Activated T-cell treated with anti-CD3 and anti-CD28 coated beads for 24 hours (primary cell): ENCODE measurements around the gene C1QB.
"Not testable (repeated sequence)": the region's sequence is repeated elsewhere in the genome, so short reads cannot be mapped to it uniquely, and the experiment has no call there.

Experiments
- DNase-seq: peaks from one replicate; pipeline ENCODE4 v3.0.0-alpha.2; 2020; ENCODE audit warnings: low read depth

Gene C1QB

GRCh38 chr1:22697980-22698379 is 44.9 kb downstream of the C1QB start:
- DNase-seq, result no peak

- no peak for DNase-seq
Measured at GRCh38 chr1:22699681-22700520, 46.9 kb downstream of the C1QB start.

- DNase-seq, result no peak
Measured at GRCh38 chr1:22702296-22703085, 49.5 kb downstream of the C1QB start.

- peak; percentile 76 for DNase-seq
Measured at GRCh38 chr1:22704440-22705067, 51.5 kb downstream of the C1QB start.

- no peak for DNase-seq
Measured at GRCh38 chr1:22705586-22705985, 52.5 kb downstream of the C1QB start.

- DNase-seq, result not testable (repeated sequence)
Measured at GRCh38 chr1:22706100-22706499, 53.1 kb downstream of the C1QB start.

GRCh38 chr1:22708777-22709176 is 55.7 kb downstream of the C1QB start:
- DNase-seq, result no peak

GRCh38 chr1:22709227-22709626 is 56.2 kb downstream of the C1QB start:
- DNase-seq, result no peak

GRCh38 chr1:22709891-22710700 is 57.1 kb downstream of the C1QB start:
- no peak for DNase-seq

- no peak for DNase-seq
Measured at GRCh38 chr1:22710701-22711049, 57.6 kb downstream of the C1QB start, which contains the start of gene EPHB2. Gene EPHB2 (plus strand): TSS chr1:22710839. CDS start chr1:22710983, 144 bp downstream.

- DNase-seq, result no peak
Measured at GRCh38 chr1:22711071-22711470, 58.0 kb downstream of the C1QB start.
